Mononuclear cell (primary cell): ENCODE measurements around the gene SHC2. TPM values are rescaled to one million over a fixed set of nuclear protein-coding genes. Genes with fewer than 3 reads are reported as not detected.
"Not testable (repeated sequence)": the region's sequence is repeated elsewhere in the genome, so short reads cannot be mapped to it uniquely, and the experiment has no call there.

Experiments
- H3K27me3 ChIP-seq: 2 replicates; pipeline ENCODE4 v1.6.0; 2011; ENCODE audit warnings: low read length, control low read depth; ENCODE audit not compliant: insufficient read depth
- H3K4me1 ChIP-seq: 2 replicates; pipeline ENCODE4 v1.5.1; 2011; ENCODE audit warnings: mild to moderate bottlenecking, low read length, control low read depth; ENCODE audit not compliant: insufficient read depth
- H3K4me3 ChIP-seq: 2 replicates; pipeline ENCODE4 v1.5.1; 2011; ENCODE audit warnings: mild to moderate bottlenecking, low read length, moderate library complexity
- H3K9me3 ChIP-seq: 2 replicates; pipeline ENCODE4 v1.5.1; 2011; ENCODE audit warnings: low read depth, mild to moderate bottlenecking, control low read depth, low read length
- total RNA-seq: library from RNA; depleted of rRNA; stranded (reverse); fragments of >200 nt; gene quantifications from one replicate; pipeline ENCODE4 v1.2.3, GENCODE V29; 2012

SHC2 gene
- total RNA-seq, 1 donor: 0.42 TPM

GRCh38 chr19:482186-483041 lies 21.6 kb upstream of the SHC2 start:
- Histone ChIP-seq H3K27me3 (no peaks in the 10 kb centered on the region), H3K4me1 (no peaks in the 10 kb centered on the region), H3K9me3 (no peaks in the 10 kb centered on the region), H3K4me3 (no peak overlapping the region)

GRCh38 chr19:481100-481499 lies 20.3 kb upstream of the SHC2 start:
- not testable (repeated sequence) for H3K4me1 ChIP-seq, H3K4me3 ChIP-seq, H3K9me3 ChIP-seq, H3K27me3 ChIP-seq

GRCh38 chr19:480016-480855 lies 19.4 kb upstream of the SHC2 start:
- no peaks in the 10 kb centered on the region for H3K4me1 ChIP-seq
- H3K4me3 ChIP-seq: no peak overlapping the region
- no peaks in the 10 kb centered on the region for H3K27me3 ChIP-seq
- H3K9me3 ChIP-seq: no peaks in the 10 kb centered on the region

- Histone ChIP-seq H3K4me1 (no peaks in the 10 kb centered on the region), H3K9me3 (no peaks in the 10 kb centered on the region), H3K4me3 (no peak overlapping the region), H3K27me3 (no peaks in the 10 kb centered on the region)
Observed at GRCh38 chr19:478976-479375, 18.1 kb upstream of the SHC2 start.

DNA sequence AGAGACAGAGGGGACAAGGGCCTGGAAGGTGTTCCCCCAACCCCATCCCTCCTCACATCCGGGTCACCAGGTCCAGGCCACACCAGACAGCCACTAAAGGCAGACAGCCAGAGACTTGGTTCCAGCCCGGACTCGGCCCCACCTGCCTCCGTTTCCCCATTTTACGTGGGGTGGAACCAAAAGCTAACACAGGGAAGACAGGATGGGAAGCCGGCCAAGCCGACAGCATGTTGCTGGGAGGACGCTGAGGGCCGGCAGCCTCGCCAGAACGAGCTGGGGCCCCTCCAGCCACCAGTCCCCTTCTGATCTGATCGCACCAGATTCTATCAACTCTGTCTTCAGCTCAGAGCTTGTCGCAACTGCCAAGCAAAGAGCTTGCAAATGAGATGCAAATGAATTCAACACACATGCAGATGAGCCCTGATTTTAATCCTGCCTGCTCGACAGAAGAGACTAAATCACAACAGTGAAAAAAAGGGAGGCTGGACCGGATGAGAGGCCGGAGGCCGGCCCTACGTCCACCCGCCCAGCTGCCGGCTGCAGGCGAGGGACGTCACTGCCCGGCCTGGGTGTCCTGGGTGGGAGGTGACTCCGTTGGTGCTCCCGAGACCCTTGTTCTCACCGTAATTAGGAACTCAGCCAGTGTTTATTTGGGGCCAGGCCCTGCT lies 17.5 kb upstream of the SHC2 start:
- Histone ChIP-seq H3K27me3 (no peaks in the 10 kb centered on the region), H3K9me3 (no peaks in the 10 kb centered on the region), H3K4me1 (no peaks in the 10 kb centered on the region), H3K4me3 (no peak overlapping the region)

DNA sequence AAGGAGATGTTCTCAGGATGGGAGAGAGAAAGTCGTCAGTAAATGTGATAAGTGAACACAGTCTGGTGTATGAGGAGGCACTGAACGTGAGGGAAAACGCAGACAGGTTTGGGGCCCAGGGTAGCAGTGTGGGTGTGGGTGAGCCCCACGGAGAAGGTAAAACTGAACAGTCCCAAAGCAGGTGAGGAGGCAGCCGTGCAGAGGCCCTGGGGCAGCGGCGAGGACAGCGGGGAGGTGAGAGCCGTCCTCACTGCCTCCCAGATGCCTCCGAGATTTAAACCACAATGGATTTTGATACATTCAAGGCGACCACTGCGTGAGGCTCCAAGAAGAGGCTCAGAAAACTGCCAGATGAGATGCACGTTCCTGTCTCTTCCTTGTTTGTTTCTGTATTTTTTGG lies 14.5 kb upstream of the SHC2 start:
- no peaks in the 10 kb centered on the region for H3K9me3 ChIP-seq
- H3K4me3 ChIP-seq: no peak overlapping the region
- H3K27me3 ChIP-seq: no peaks in the 10 kb centered on the region
- H3K4me1 ChIP-seq: no peaks in the 10 kb centered on the region

- H3K27me3 ChIP-seq: no peaks in the 10 kb centered on the region
- H3K4me3 ChIP-seq: no peak overlapping the region
- H3K9me3 ChIP-seq: no peaks in the 10 kb centered on the region
- no peaks in the 10 kb centered on the region for H3K4me1 ChIP-seq
Observed at GRCh38 chr19:474126-475078, 13.6 kb upstream of the SHC2 start.

- H3K27me3 ChIP-seq: no peaks in the 10 kb centered on the region
- no peak overlapping the region for H3K4me3 ChIP-seq
- H3K4me1 ChIP-seq: no peaks in the 10 kb centered on the region
- H3K9me3 ChIP-seq: no peaks in the 10 kb centered on the region
Observed at GRCh38 chr19:472005-472858, 11.4 kb upstream of the SHC2 start.

DNA sequence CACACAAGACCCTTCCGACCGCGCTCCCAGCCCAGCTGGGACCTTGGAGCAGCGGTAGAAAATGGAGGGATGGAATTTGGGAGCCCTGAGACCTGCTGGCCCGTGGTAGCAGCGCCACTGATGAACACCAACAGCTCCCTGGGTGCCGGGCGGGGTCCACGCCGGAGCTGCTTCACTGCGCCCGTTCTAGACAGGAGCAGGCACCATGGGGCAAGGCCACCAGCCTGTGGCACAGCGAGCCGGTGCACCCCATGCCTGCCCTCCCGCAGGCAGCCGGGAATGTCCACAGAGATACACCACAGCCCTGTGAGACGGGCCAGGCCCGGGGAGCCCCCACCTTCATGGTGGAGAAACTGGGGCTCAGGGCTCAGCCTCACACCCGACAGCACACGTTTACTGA lies 9.9 kb upstream of the SHC2 start:
- no peaks in the 10 kb centered on the region for H3K4me1 ChIP-seq
- H3K27me3 ChIP-seq: no peaks in the 10 kb centered on the region
- no peaks in the 10 kb centered on the region for H3K9me3 ChIP-seq
- H3K4me3 ChIP-seq: no peak overlapping the region

- Histone ChIP-seq H3K4me1 (no peaks in the 10 kb centered on the region), H3K4me3 (no peak overlapping the region), H3K9me3 (no peaks in the 10 kb centered on the region), H3K27me3 (no peaks in the 10 kb centered on the region)
Observed at GRCh38 chr19:469833-470232, 9.0 kb upstream of the SHC2 start.

GRCh38 chr19:468587-469256 lies 7.9 kb upstream of the SHC2 start:
- no peaks in the 10 kb centered on the region for H3K4me1 ChIP-seq
- H3K27me3 ChIP-seq: no peaks in the 10 kb centered on the region
- H3K4me3 ChIP-seq: no peak overlapping the region
- H3K9me3 ChIP-seq: no peaks in the 10 kb centered on the region

DNA sequence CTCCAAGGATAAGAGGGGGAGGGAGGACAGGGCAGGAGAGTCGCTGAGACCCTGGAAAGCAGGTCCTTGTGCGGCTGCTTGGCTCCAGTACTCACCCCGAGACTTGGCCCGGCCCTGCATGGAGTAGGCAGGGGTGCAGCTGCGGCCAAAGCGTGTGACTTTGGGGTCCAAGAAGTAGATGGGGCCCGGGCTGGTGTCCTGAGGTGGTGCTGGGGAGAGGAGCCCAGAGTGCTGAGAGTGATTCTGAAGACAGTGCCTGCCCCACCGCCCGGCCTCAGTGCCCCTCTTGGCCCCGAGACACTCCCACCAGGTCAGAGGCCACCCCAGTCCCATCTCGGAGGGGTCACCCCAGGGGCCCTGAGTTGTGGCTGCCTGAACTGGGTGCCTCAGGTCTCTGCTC lies 6.7 kb upstream of the SHC2 start:
- Histone ChIP-seq H3K9me3 (no peaks in the 10 kb centered on the region), H3K4me3 (no peak overlapping the region), H3K4me1 (no peaks in the 10 kb centered on the region), H3K27me3 (peaks cover 2% of the 10 kb centered on the region)

- Histone ChIP-seq H3K9me3 (no peaks in the 10 kb centered on the region), H3K27me3 (peaks cover 8% of the 10 kb centered on the region), H3K4me1 (no peaks in the 10 kb centered on the region), H3K4me3 (no peak overlapping the region)
Observed at GRCh38 chr19:465056-465816, 4.4 kb upstream of the SHC2 start.
